Spleen (tissue), 11 donors: ENCODE data around the gene SV2C. TPM values are rescaled to one million over a fixed set of nuclear protein-coding genes. Genes with fewer than 3 reads are reported as not detected.

Experiments
- DNase-seq: peaks from one replicate; pipeline ENCODE4 v3.0.0-alpha.2; 2020
- H3K27ac ChIP-seq, 8 donors: fragments of 200-600 bp; sonication (generic) in 7 of 8; 1 replicate in 4 of 8; 2 replicates in 4 of 8; pipeline versions ENCODE4 v1.5.0 to v1.8.0; 2016 to 2021; ENCODE audit warnings: inconsistent platforms in 4 of 8, mild to moderate bottlenecking in 4 of 8, moderate library complexity in 1 of 8
- H3K27me3 ChIP-seq, 7 donors: fragments of 200-600 bp; sonication (generic) in 6 of 7; replicated peaks in 1 of 7; 1 replicate in 4 of 7; 2 replicates in 3 of 7; pipeline versions ENCODE4 v1.5.0 to v1.8.0; 2016 to 2021; ENCODE audit warnings: inconsistent platforms in 3 of 7, mild to moderate bottlenecking in 1 of 7
- H3K36me3 ChIP-seq, 6 donors: fragments of 200-600 bp; sonication (generic) in 5 of 6; 1 replicate in 4 of 6; 2 replicates in 2 of 6; pipeline versions ENCODE4 v1.5.0 to v1.8.0; 2016 to 2021; ENCODE audit warnings: inconsistent platforms in 2 of 6
- H3K4me1 ChIP-seq, 6 donors: fragments of 200-600 bp; sonication (generic) in 5 of 6; 1 replicate in 3 of 6; 2 replicates in 3 of 6; pipeline versions ENCODE4 v1.5.0 to v1.8.0; 2016 to 2021; ENCODE audit warnings: inconsistent platforms in 3 of 6
- H3K4me3 ChIP-seq, 8 donors: fragments of 200-600 bp; sonication (generic) in 7 of 8; 1 replicate in 4 of 8; 2 replicates in 4 of 8; pipeline versions ENCODE4 v1.5.0 to v1.8.0; 2016 to 2021; ENCODE audit warnings: inconsistent platforms in 4 of 8, mild to moderate bottlenecking in 4 of 8, moderate library complexity in 2 of 8
- H3K9me3 ChIP-seq, 8 donors: fragments of 200-600 bp; sonication (generic) in 7 of 8; 1 replicate in 4 of 8; 2 replicates in 4 of 8; pipeline versions ENCODE4 v1.5.0 to v1.8.0; 2016 to 2021; ENCODE audit warnings: inconsistent platforms in 4 of 8
- POLR2A ChIP-seq, 3 donors: fragments of 450-650 bp; IDR thresholded peaks; one replicate each; pipeline ENCODE4 v1.5.1; 2017; ENCODE audit warnings: antibody characterized with exemption in 3 of 3, mild to moderate bottlenecking in 1 of 3
- POLR2AphosphoS5 ChIP-seq, 3 donors: sonication (generic); formaldehyde crosslinking; IDR thresholded peaks; one replicate each; pipeline ENCODE4 v1.5.1; 2017; ENCODE audit warnings: antibody characterized with exemption in 3 of 3
- WGBS, 5 donors: extraction: QIAGEN DNeasy Blood & Tissue Kit in 3 of 5; methylation state at CpG; one replicate each; pipeline versions ENCODE4 v1.1.5 to v1.1.7; 2013 to 2018; 5-methylcytosine and 5-hydroxymethylcytosine counted together
- intact Hi-C: fragments of 100-400 bp; cut with DNase I; formaldehyde crosslinking; loops from one replicate; pipeline ENCODE4 v1.15.0; 2023; ENCODE audit warnings: low total_unique reads
- polyA plus RNA-seq, 3 donors: library from polyadenylated mRNA; stranded (reverse); fragments of 200-250 nt; gene quantifications; one replicate each; pipeline ENCODE4 v1.2.1, GENCODE V29; 2013
- total RNA-seq, 7 donors: library from RNA; depleted of rRNA in 3 of 7; stranded (reverse); fragments of >200 nt in 3 of 7; fragmentation: NEBNext Ultra II Directional in 4 of 7; extraction: Animal tissue kit (Norgen Biotek cat#: 25700) in 4 of 7; gene quantifications; one replicate each; pipeline versions ENCODE4 v1.1.0 to v1.2.1, GENCODE V29; 2016 to 2021
- TF ChIP-seq, protein P1 (sequence below), 11 experiments: fragments of 200-600 bp in 7 of 11; fragments of 450-650 bp in 4 of 11; sonication (generic) in 4 of 11; IDR thresholded peaks in 8 of 11; conservative IDR thresholded peaks in 3 of 11; 1 replicate in 7 of 11; 2 replicates in 4 of 11; pipeline versions ENCODE4 v1.4.0 to v1.8.0; 2016 to 2021; ENCODE audit warnings: antibody characterized with exemption in 11 of 11, inconsistent platforms in 4 of 11, mild to moderate bottlenecking in 1 of 11
- donor health status: healthy with polysubstance abuse.
- donor health status: DM: no; HTN: no; CAD: no; lungs with moderate emphysema.
- donor health status: DM: no; HTN: no; CAD: no.
- donor health status: Bipolar disorder and iron deficiency.
- donor health status: healthy.
- donor health status: DM: no; HTN: no; CAD: no.
- donor health status: DM: yes; HTN: yes; CAD: no.

The SV2C gene
- total and polyA plus RNA-seq, 10 donors: 0.02 to 0.43 (median 0.11) TPM

DNA sequence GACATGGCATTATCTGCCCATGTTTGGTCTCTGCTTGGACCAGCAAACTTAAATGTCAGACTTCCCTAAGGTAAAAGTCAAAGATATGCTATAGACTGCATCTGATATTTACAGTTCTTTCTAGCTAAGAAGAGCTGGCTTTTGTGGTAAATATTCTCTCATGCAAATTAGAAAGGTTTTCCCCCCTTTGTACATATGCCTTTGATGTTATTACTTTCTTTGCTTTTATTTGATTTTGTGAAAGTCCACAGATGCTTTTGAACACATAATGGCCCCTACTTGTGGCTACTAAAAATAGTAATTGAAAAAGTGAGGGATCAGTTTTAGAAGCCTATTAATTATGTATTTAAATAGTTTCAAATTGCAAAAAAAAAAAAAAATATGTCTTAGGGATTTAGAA, 104.2 kb downstream of the SV2C start:
- Histone ChIP-seq H3K27me3 (no peaks in the 10 kb centered on the region), H3K36me3 (no peaks in the 10 kb centered on the region), H3K27ac (no peak overlapping the region), H3K9me3 (peaks cover 0 to 7% (median 0%) of the 10 kb centered on the region in 8 donors), H3K4me3 (no peak overlapping the region), H3K4me1 (no peaks in the 10 kb centered on the region)
- TF ChIP-seq POLR2A (IDR thresholded peaks at IDR 0.05): no peak
- no peak for TF ChIP-seq POLR2AphosphoS5 (IDR thresholded peaks at IDR 0.05)
- TF ChIP-seq, protein P1, sequence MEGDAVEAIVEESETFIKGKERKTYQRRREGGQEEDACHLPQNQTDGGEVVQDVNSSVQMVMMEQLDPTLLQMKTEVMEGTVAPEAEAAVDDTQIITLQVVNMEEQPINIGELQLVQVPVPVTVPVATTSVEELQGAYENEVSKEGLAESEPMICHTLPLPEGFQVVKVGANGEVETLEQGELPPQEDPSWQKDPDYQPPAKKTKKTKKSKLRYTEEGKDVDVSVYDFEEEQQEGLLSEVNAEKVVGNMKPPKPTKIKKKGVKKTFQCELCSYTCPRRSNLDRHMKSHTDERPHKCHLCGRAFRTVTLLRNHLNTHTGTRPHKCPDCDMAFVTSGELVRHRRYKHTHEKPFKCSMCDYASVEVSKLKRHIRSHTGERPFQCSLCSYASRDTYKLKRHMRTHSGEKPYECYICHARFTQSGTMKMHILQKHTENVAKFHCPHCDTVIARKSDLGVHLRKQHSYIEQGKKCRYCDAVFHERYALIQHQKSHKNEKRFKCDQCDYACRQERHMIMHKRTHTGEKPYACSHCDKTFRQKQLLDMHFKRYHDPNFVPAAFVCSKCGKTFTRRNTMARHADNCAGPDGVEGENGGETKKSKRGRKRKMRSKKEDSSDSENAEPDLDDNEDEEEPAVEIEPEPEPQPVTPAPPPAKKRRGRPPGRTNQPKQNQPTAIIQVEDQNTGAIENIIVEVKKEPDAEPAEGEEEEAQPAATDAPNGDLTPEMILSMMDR (IDR thresholded peaks at IDR 0.05 in 8 of 11, conservative IDR thresholded peaks at IDR 0.05 in 3 of 11): no peak
- no peak for DNase-seq
- intact Hi-C loops: no loop called here

GRCh38 chr5:76190356-76190755, 107.2 kb downstream of the SV2C start:
- Histone ChIP-seq H3K4me1 (no peaks in the 10 kb centered on the region), H3K9me3 (peaks cover 0 to 7% (median 0%) of the 10 kb centered on the region in 8 donors), H3K27ac (no peak overlapping the region), H3K27me3 (no peaks in the 10 kb centered on the region), H3K4me3 (no peak overlapping the region), H3K36me3 (no peaks in the 10 kb centered on the region)
- no peak for DNase-seq
- intact Hi-C loops: no loop called here
- TF ChIP-seq, protein P1 (IDR thresholded peaks at IDR 0.05 in 8 of 11, conservative IDR thresholded peaks at IDR 0.05 in 3 of 11): no peak
- TF ChIP-seq POLR2AphosphoS5 (IDR thresholded peaks at IDR 0.05): no peak
- TF ChIP-seq POLR2A (IDR thresholded peaks at IDR 0.05): no peak
- WGBS, 5 donors: 79 to 98% (median 96%) methylated on average over 3 of the region's 3 CpGs

DNA sequence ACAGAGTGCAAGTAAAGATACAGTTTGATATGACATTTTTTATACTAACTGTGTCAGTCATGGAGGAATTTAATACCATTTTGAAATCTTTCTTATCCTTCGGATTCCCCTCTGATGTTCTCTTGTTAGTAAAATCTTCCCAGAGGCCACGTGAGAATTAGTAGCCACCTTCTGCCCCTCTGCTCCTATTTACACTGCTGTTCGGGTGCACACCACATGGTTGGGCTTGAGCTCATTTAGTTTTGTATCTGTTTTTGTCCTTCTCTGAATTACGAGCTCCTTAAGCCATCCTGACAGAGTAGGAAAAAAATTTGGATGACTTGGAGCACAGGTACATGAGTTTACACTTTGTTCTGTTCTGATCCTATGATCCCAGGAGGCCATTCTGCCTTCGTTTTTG, 109.7 kb downstream of the SV2C start:
- Histone ChIP-seq H3K36me3 (no peaks in the 10 kb centered on the region), H3K4me1 (no peaks in the 10 kb centered on the region), H3K27ac (no peak overlapping the region), H3K9me3 (no peaks in the 10 kb centered on the region), H3K4me3 (no peak overlapping the region), H3K27me3 (peaks cover 0 to 5% (median 0%) of the 10 kb centered on the region in 7 donors)
- WGBS, 5 donors: 67 to 80% (median 76%) methylated on average over 5 of the region's 5 CpGs
- TF ChIP-seq POLR2A (IDR thresholded peaks at IDR 0.05): no peak
- TF ChIP-seq, protein P1 (IDR thresholded peaks at IDR 0.05 in 8 of 11, conservative IDR thresholded peaks at IDR 0.05 in 3 of 11): no peak
- intact Hi-C loops: no loop called here
- DNase-seq: no peak

- intact Hi-C loops: no loop called here
- Histone ChIP-seq H3K9me3 (no peaks in the 10 kb centered on the region), H3K4me1 (no peaks in the 10 kb centered on the region), H3K4me3 (no peak overlapping the region), H3K27ac (no peak overlapping the region), H3K27me3 (peaks cover 0 to 5% (median 0%) of the 10 kb centered on the region in 7 donors), H3K36me3 (no peaks in the 10 kb centered on the region)
- TF ChIP-seq POLR2AphosphoS5 (IDR thresholded peaks at IDR 0.05): no peak
- no peak for TF ChIP-seq POLR2A (IDR thresholded peaks at IDR 0.05)
- TF ChIP-seq, protein P1 (IDR thresholded peaks at IDR 0.05 in 8 of 11, conservative IDR thresholded peaks at IDR 0.05 in 3 of 11): no peak
- DNase-seq: no peak
These were observed 110.5 kb downstream of the SV2C start for GRCh38 chr5:76193635-76194034.
